AG10803 (cell line): Measurements from ENCODE around the gene VWA3B.

Source experiments
- DNase-seq: peaks from one replicate; pipeline ENCODE4 v3.0.0; 2010; ENCODE audit warnings: low read depth
- H3K4me3 ChIP-seq: 2 replicates; pipeline ENCODE4 v1.5.1; 2011; ENCODE audit warnings: mild to moderate bottlenecking, low read length, control low read depth
- TF ChIP-seq, protein P1 (sequence below): conservative IDR thresholded peaks from 2 replicates; pipeline ENCODE4 v1.5.1; 2011; ENCODE audit warnings: mild to moderate bottlenecking, low read length, control low read depth, inconsistent platforms

Gene VWA3B

GRCh38 chr2:98334439-98335078 is 247.6 kb downstream of the VWA3B start:
- peak; percentile 86 for DNase-seq
- TF ChIP-seq, protein P1, sequence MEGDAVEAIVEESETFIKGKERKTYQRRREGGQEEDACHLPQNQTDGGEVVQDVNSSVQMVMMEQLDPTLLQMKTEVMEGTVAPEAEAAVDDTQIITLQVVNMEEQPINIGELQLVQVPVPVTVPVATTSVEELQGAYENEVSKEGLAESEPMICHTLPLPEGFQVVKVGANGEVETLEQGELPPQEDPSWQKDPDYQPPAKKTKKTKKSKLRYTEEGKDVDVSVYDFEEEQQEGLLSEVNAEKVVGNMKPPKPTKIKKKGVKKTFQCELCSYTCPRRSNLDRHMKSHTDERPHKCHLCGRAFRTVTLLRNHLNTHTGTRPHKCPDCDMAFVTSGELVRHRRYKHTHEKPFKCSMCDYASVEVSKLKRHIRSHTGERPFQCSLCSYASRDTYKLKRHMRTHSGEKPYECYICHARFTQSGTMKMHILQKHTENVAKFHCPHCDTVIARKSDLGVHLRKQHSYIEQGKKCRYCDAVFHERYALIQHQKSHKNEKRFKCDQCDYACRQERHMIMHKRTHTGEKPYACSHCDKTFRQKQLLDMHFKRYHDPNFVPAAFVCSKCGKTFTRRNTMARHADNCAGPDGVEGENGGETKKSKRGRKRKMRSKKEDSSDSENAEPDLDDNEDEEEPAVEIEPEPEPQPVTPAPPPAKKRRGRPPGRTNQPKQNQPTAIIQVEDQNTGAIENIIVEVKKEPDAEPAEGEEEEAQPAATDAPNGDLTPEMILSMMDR: no peak
- H3K4me3 ChIP-seq: 0 out of 2 replicates have a peak overlapping the region, but pooled peaks have one; percentile 21

DNA sequence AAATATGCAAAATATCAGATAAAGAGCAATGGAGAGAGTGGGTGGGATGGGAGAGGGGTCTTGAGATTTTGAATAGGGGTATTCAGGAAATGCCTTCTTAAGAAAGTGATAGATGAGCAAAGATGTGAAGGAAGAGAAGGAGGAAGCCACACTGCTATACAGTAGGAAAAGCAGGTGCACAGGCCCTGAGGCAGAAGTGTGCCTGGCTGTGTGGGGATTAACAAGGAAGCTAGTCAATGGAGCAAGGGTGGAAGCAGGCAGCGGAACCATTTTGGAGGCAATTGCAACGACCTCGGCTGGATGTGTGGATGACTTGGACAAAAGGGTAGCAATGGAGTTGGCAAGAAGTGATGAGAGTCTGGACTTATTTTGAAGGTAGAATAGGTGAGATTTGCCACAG is 248.3 kb downstream of the VWA3B start:
- no peak overlapping the region for H3K4me3 ChIP-seq
- no peak for DNase-seq
- TF ChIP-seq, protein P1: no peak

DNA sequence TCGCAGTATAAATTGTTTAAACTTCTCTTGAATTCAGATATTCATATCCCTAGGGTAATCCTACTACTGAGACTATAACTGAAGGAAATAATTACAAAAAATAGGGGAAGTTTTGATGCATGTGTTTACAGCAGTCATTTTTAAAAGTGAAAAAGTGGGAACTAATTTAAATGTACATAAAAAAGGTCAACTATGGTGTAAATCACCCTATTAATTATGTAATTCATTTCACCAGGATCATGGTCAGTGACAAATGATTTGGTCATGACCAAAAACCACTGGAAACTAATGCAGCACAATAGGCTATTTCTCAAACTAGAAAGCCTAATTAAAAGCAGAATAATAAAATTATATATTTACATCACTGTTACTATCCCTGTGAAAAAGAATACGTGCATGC is 254.3 kb downstream of the VWA3B start:
- H3K4me3 ChIP-seq: no peak overlapping the region
- TF ChIP-seq, protein P1: no peak
- DNase-seq: no peak

- TF ChIP-seq, protein P1: no peak
- H3K4me3 ChIP-seq: no peak overlapping the region
- no peak for DNase-seq
Measured at GRCh38 chr2:98343285-98343684, 256.3 kb downstream of the VWA3B start.

GRCh38 chr2:98346311-98347236 is 259.6 kb downstream of the VWA3B start, which contains the start of gene CNGA3:
CNGA3 (plus strand) TSS chr2:98346456; CDS start chr2:98369976, 23,520 bp downstream.
- TF ChIP-seq, protein P1: no peak
- peak within 1 kb of the TSS; percentile 34 for H3K4me3 ChIP-seq
- DNase-seq: peak; percentile 6

- DNase-seq: no peak
- TF ChIP-seq, protein P1: no peak
- H3K4me3 ChIP-seq: no peak overlapping the region
Measured at GRCh38 chr2:98347298-98348065, 260.5 kb downstream of the VWA3B start.
